ENCODE data around the gene CAPN1. TPM values are rescaled to one million over a fixed set of nuclear protein-coding genes. Genes with fewer than 3 reads are reported as not detected.

CAPN1 gene
- total and polyA plus RNA-seq, 9 of the 15 experiments (the other 6 are each of a cell fraction or from before 2014, with no cell fraction given) = 3.5 to 199 (median 61.6) TPM

- TF ChIP-seq ZNF280A (IDR thresholded peaks at IDR 0.05; ENCODE audit: low read depth, partially characterized antibody) (no peak), STAT5A (IDR thresholded peaks at IDR 0.05; ENCODE audit: borderline replicate concordance, low read length) (no peak), TAF9B (IDR thresholded peaks at IDR 0.05; ENCODE audit: partially characterized antibody) (no peak), KAT7 (CRISPR knock-in tag; IDR thresholded peaks at IDR 0.05; ENCODE audit: borderline replicate concordance) (no peak), ZNF184 (CRISPR knock-in tag; IDR thresholded peaks at IDR 0.05) (no peak), BHLHE40 (IDR thresholded peaks at IDR 0.05; ENCODE audit: low read length) (0 out of 2 replicates have a peak, but pooled peaks have one; percentile 13), SOX6 (IDR thresholded peaks at IDR 0.05) (peak; percentile 13; the same call in 1 of the 2 replicates), ZNF778 (CRISPR knock-in tag; IDR thresholded peaks at IDR 0.05) (no peak), NBN (IDR thresholded peaks at IDR 0.05; ENCODE audit: low read depth) (no peak; the same call in 1 of the 2 replicates), DDX20 (tag; IDR thresholded peaks at IDR 0.05; ENCODE audit: low read depth) (no peak), CHCHD3 (CRISPR knock-in tag; IDR thresholded peaks at IDR 0.05) (no peak), NCOR1 (IDR thresholded peaks at IDR 0.05) (no peak), ETS2 (tag; IDR thresholded peaks at IDR 0.05; ENCODE audit: borderline replicate concordance, poor library complexity, severe bottlenecking) (no peak), ZNF75A (CRISPR knock-in tag; IDR thresholded peaks at IDR 0.05) (no peak), ID3 (CRISPR knock-in tag; IDR thresholded peaks at IDR 0.05) (no peak), ID3 (tag; IDR thresholded peaks at IDR 0.05) (0 out of 2 replicates have a peak, but pooled peaks have one; percentile 23), ZNF408 (CRISPR knock-in tag; IDR thresholded peaks at IDR 0.05; ENCODE audit: low read depth) (no peak), ZNF41 (CRISPR knock-in tag; conservative IDR thresholded peaks at IDR 0.05) (no peak), POLR2H (tag; IDR thresholded peaks at IDR 0.05; ENCODE audit: low read depth) (no peak), NR3C1 (CRISPR knock-in tag; IDR thresholded peaks at IDR 0.05) (no peak), BCOR (IDR thresholded peaks at IDR 0.05) (no peak), MTA3 (IDR thresholded peaks at IDR 0.05; ENCODE audit: borderline replicate concordance) (0 out of 2 replicates have a peak, but pooled peaks have one; percentile 64), FOSL1 (tag; conservative IDR thresholded peaks at IDR 0.05) (peak; percentile 92), ZBTB1 (CRISPR knock-in tag; IDR thresholded peaks at IDR 0.05; ENCODE audit: borderline replicate concordance, low read depth) (no peak), ZBTB8A (IDR thresholded peaks at IDR 0.05; ENCODE audit: partially characterized antibody) (no peak), NFXL1 (CRISPR knock-in tag; IDR thresholded peaks at IDR 0.05) (no peak), ZNF655 (CRISPR knock-in tag; IDR thresholded peaks at IDR 0.05) (no peak)
Observed at GRCh38 chr11:65150509-65151299, 31.0 kb upstream of the CAPN1 start (continued).

Data from K562 (cell line).